ENCODE measurements around the gene ARPP21. TPM values are rescaled to one million over a fixed set of nuclear protein-coding genes. Genes with fewer than 3 reads are reported as not detected.

ARPP21 gene
- total RNA-seq, 2 experiments from 2014 or later, result 1.0 to 1.1 TPM

DNA sequence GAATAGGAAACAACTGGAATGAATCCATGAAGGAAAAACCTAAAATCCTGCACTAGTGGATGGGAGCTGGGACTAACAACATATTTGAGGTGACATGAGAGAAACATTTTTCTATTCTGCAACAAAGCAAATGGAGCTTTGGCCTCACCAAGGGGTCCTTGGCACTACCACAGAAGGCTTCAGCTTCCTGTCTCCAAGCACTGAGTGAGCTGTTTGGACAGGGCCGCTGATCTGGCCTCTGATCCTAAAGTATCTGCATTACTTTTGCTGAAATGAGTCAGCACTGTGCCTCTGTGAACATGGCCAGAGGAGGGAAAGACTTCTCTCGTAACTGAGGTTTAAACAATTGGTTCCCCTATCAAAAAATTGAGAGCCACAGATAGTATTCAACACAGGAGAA, 9.0 kb downstream of the ARPP21 start:
- Histone ChIP-seq H3K9me3 (ENCODE audit: low read length) (no peaks in the 10 kb centered on the region), H3K79me2 (ENCODE audit: insufficient read depth, low read depth, low read length) (no peaks in the 10 kb centered on the region), H3K36me3 (ENCODE audit: insufficient read depth, low read length) (no peaks in the 10 kb centered on the region), H3K27ac (ENCODE audit: low read depth, low read length, poor library complexity, severe bottlenecking) (no peak overlapping the region), H3K4me3 (ENCODE audit: low read depth, low read length, poor library complexity, severe bottlenecking) (no peak overlapping the region), H3K4me2 (ENCODE audit: low read length) (no peak overlapping the region), H4K20me1 (ENCODE audit: insufficient read depth, low read length) (no peaks in the 10 kb centered on the region), H3K9me2 (ENCODE audit: insufficient read depth, low read length) (no peaks in the 10 kb centered on the region), H2AFZ (ENCODE audit: low read length) (no peak overlapping the region), H3K4me1 (ENCODE audit: insufficient read depth, low read length, poor library complexity, severe bottlenecking) (peaks cover 6% of the 10 kb centered on the region)
- no TSS peak for BruUV-seq (replicated peaks)
- CTCF ChIA-PET (ENCODE audit: unreplicated experiment), result no interaction called here
- DNase-seq (ENCODE audit: low spot score), result no peak
- POLR2A ChIA-PET, result interaction anchor here (0.6 to 1.5 kb wide), 2 partner anchors 10 to 246 kb away, joined by 3 read pairs; no protein-coding TSS in a partner anchor
- no peak for TF ChIP-seq EZH2phosphoT487 (IDR thresholded peaks at IDR 0.05; ENCODE audit: borderline replicate concordance, low read depth, low read length)
- TF ChIP-seq, protein P1, sequence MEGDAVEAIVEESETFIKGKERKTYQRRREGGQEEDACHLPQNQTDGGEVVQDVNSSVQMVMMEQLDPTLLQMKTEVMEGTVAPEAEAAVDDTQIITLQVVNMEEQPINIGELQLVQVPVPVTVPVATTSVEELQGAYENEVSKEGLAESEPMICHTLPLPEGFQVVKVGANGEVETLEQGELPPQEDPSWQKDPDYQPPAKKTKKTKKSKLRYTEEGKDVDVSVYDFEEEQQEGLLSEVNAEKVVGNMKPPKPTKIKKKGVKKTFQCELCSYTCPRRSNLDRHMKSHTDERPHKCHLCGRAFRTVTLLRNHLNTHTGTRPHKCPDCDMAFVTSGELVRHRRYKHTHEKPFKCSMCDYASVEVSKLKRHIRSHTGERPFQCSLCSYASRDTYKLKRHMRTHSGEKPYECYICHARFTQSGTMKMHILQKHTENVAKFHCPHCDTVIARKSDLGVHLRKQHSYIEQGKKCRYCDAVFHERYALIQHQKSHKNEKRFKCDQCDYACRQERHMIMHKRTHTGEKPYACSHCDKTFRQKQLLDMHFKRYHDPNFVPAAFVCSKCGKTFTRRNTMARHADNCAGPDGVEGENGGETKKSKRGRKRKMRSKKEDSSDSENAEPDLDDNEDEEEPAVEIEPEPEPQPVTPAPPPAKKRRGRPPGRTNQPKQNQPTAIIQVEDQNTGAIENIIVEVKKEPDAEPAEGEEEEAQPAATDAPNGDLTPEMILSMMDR (conservative IDR thresholded peaks at IDR 0.05; ENCODE audit: low read length), result no peak
- intact Hi-C loops (cut with micrococcal nuclease; ENCODE audit: unreplicated experiment), result no loop called here

DNA sequence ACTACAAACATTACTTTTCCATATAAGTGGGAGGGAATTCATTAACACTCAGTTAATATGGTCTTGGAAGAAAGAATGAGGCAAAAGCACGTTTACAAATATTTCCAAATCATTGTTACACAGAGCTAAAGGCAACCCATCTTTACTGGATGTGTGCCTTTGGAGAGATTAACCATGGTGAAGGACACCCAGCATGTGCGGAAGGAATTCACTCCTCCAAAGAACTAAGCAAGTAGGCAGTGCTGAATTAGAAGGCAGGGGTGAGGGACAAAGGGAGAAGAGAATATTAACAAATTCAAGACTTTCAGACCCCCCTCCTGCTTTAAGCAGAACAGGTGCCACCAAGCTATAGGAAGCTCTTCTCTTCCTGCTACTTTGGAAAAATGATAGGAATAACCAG, 10.1 kb downstream of the ARPP21 start:
- CTCF ChIA-PET (ENCODE audit: unreplicated experiment), result no interaction called here
- BruUV-seq (replicated peaks), result no TSS peak
- intact Hi-C loops (cut with micrococcal nuclease; ENCODE audit: unreplicated experiment), result no loop called here

DNA sequence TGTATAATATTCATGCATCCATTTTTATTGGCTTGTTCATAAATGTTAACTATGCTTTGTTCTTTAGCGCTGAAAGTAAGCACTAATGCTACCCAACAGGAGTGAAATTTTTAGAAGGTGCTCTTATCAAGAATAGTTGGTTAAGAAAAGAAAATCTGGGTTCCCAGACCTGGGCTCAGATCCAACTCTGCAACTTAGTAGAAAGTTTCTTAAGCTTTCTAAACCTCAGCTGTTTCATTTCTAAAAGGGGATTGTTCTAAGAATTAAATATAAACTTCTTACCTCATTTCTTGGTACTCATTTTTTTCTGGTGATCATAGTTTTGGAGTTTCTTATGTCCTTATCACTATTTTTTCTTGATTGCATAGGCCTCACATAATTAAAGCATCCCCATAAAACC, 12.1 kb downstream of the ARPP21 start:
- intact Hi-C loops (cut with micrococcal nuclease; ENCODE audit: unreplicated experiment), result no loop called here
- Histone ChIP-seq H3K27ac (ENCODE audit: low read depth, low read length, poor library complexity, severe bottlenecking) (no peak overlapping the region), H3K4me2 (ENCODE audit: low read length) (no peak overlapping the region), H4K20me1 (ENCODE audit: insufficient read depth, low read length) (no peaks in the 10 kb centered on the region), H3K36me3 (ENCODE audit: insufficient read depth, low read length) (no peaks in the 10 kb centered on the region), H3K9me3 (ENCODE audit: low read length) (no peaks in the 10 kb centered on the region), H3K4me1 (ENCODE audit: insufficient read depth, low read length, poor library complexity, severe bottlenecking) (peaks cover 26% of the 10 kb centered on the region), H3K9me2 (ENCODE audit: insufficient read depth, low read length) (no peaks in the 10 kb centered on the region), H3K4me3 (ENCODE audit: low read depth, low read length, poor library complexity, severe bottlenecking) (no peak overlapping the region), H3K79me2 (ENCODE audit: insufficient read depth, low read depth, low read length) (no peaks in the 10 kb centered on the region), H2AFZ (ENCODE audit: low read length) (peak overlapping the region; percentile 25; the same call in 1 of the 2 replicates)
- ChIA-PET POLR2A (interaction anchor here (0.7 to 1.6 kb wide), 5 partner anchors 10 to 29 kb away, joined by 3 to 5 read pairs (median 3); no protein-coding TSS in a partner anchor), CTCF (ENCODE audit: unreplicated experiment) (no interaction called here)
- no TSS peak for BruUV-seq (replicated peaks)
- no peak for DNase-seq (ENCODE audit: low spot score)
- TF ChIP-seq, protein P1 (conservative IDR thresholded peaks at IDR 0.05; ENCODE audit: low read length), result no peak
- TF ChIP-seq EZH2phosphoT487 (IDR thresholded peaks at IDR 0.05; ENCODE audit: borderline replicate concordance, low read depth, low read length), result no peak

More for the DNA sequence above, 10.1 kb downstream of the ARPP21 start:
- Histone ChIP-seq H3K4me3 (ENCODE audit: low read depth, low read length, poor library complexity, severe bottlenecking) (no peak overlapping the region), H4K20me1 (ENCODE audit: insufficient read depth, low read length) (no peaks in the 10 kb centered on the region), H3K4me2 (ENCODE audit: low read length) (no peak overlapping the region), H2AFZ (ENCODE audit: low read length) (no peak overlapping the region), H3K9me3 (ENCODE audit: low read length) (no peaks in the 10 kb centered on the region), H3K36me3 (ENCODE audit: insufficient read depth, low read length) (no peaks in the 10 kb centered on the region), H3K4me1 (ENCODE audit: insufficient read depth, low read length, poor library complexity, severe bottlenecking) (peaks cover 16% of the 10 kb centered on the region), H3K9me2 (ENCODE audit: insufficient read depth, low read length) (no peaks in the 10 kb centered on the region), H3K27ac (ENCODE audit: low read depth, low read length, poor library complexity, severe bottlenecking) (no peak overlapping the region), H3K79me2 (ENCODE audit: insufficient read depth, low read depth, low read length) (no peaks in the 10 kb centered on the region)
- no peak for DNase-seq (ENCODE audit: low spot score)
- POLR2A ChIA-PET, result interaction anchor here (0.8 to 1.5 kb wide), 2 partner anchors 9 to 13 kb away, joined by 3 read pairs; no protein-coding TSS in a partner anchor
- TF ChIP-seq EZH2phosphoT487 (IDR thresholded peaks at IDR 0.05; ENCODE audit: borderline replicate concordance, low read depth, low read length), result no peak
- TF ChIP-seq, protein P1 (conservative IDR thresholded peaks at IDR 0.05; ENCODE audit: low read length), result no peak

Data from OCI-LY7 (cell line).